Measurements from ENCODE around the gene PPIL4.

PPIL4 gene

GRCh38 chr6:149513915-149514314, 31.9 kb downstream of the PPIL4 start:
- H3K79me2 ChIP-seq (ENCODE audit: control insufficient read depth, low read length), result no peaks in the 10 kb centered on the region
- H3K9me2 ChIP-seq (replicated peaks; ENCODE audit: control insufficient read depth, low read length), result no peaks in the 10 kb centered on the region
- H4K20me1 ChIP-seq (ENCODE audit: control insufficient read depth, insufficient read depth, low read depth, low read length), result 0 out of 2 replicates have a peak, but pooled peaks cover 3% of the 10 kb centered on the region
- H3K4me1 ChIP-seq (ENCODE audit: control insufficient read depth, low read length), result peaks cover 6% of the 10 kb centered on the region
- no peak overlapping the region for H3K4me2 ChIP-seq (ENCODE audit: low read length)
- no peak overlapping the region for H3K4me3 ChIP-seq (ENCODE audit: low read length)
- TF ChIP-seq CTCF (IDR thresholded peaks at IDR 0.05; ENCODE audit: low read depth, low read length, poor library complexity, severe bottlenecking), result no peak
- TF ChIP-seq EZH2phosphoT487 (IDR thresholded peaks at IDR 0.05; ENCODE audit: borderline replicate concordance, low read length), result no peak
- H3K27me3 ChIP-seq (ENCODE audit: control insufficient read depth, low read length), result no peaks in the 10 kb centered on the region
- H3F3A ChIP-seq (ENCODE audit: control insufficient read depth, insufficient read depth), result peaks cover 10% of the 10 kb centered on the region
- H3K27ac ChIP-seq (ENCODE audit: low read depth, low read length), result no peak overlapping the region
- H3K36me3 ChIP-seq (ENCODE audit: control insufficient read depth, low read length), result peaks cover 44% of the 10 kb centered on the region
- H3K9me3 ChIP-seq (ENCODE audit: control insufficient read depth, insufficient read depth, low read length), result no peaks in the 10 kb centered on the region

- no peaks in the 10 kb centered on the region for H3K9me3 ChIP-seq (ENCODE audit: control insufficient read depth, insufficient read depth, low read length)
- H3K27me3 ChIP-seq (ENCODE audit: control insufficient read depth, low read length), result no peaks in the 10 kb centered on the region
- H3K79me2 ChIP-seq (ENCODE audit: control insufficient read depth, low read length), result no peaks in the 10 kb centered on the region
- H3K9me2 ChIP-seq (replicated peaks; ENCODE audit: control insufficient read depth, low read length), result no peaks in the 10 kb centered on the region
- H3K4me2 ChIP-seq (ENCODE audit: low read length), result no peak overlapping the region
- peaks cover 31% of the 10 kb centered on the region for H3K36me3 ChIP-seq (ENCODE audit: control insufficient read depth, low read length)
- no peak overlapping the region for H3K4me3 ChIP-seq (ENCODE audit: low read length)
- H3F3A ChIP-seq (ENCODE audit: control insufficient read depth, insufficient read depth), result no peaks in the 10 kb centered on the region; the same call in 1 of the 2 replicates
- TF ChIP-seq EZH2phosphoT487 (IDR thresholded peaks at IDR 0.05; ENCODE audit: borderline replicate concordance, low read length), result no peak
- TF ChIP-seq CTCF (IDR thresholded peaks at IDR 0.05; ENCODE audit: low read depth, low read length, poor library complexity, severe bottlenecking), result no peak
- no peak overlapping the region for H3K27ac ChIP-seq (ENCODE audit: low read depth, low read length)
- no peaks in the 10 kb centered on the region for H3K4me1 ChIP-seq (ENCODE audit: control insufficient read depth, low read length)
- no peaks in the 10 kb centered on the region for H4K20me1 ChIP-seq (ENCODE audit: control insufficient read depth, insufficient read depth, low read depth, low read length)
Observed at GRCh38 chr6:149510793-149511512, 34.9 kb downstream of the PPIL4 start.

GRCh38 chr6:149508485-149508884, 37.4 kb downstream of the PPIL4 start:
- Histone ChIP-seq H3K9me2 (replicated peaks; ENCODE audit: control insufficient read depth, low read length) (no peaks in the 10 kb centered on the region), H3K36me3 (ENCODE audit: control insufficient read depth, low read length) (peaks cover 31% of the 10 kb centered on the region), H3K27me3 (ENCODE audit: control insufficient read depth, low read length) (no peaks in the 10 kb centered on the region), H3K4me3 (ENCODE audit: low read length) (no peak overlapping the region), H3K4me2 (ENCODE audit: low read length) (no peak overlapping the region), H3K27ac (ENCODE audit: low read depth, low read length) (no peak overlapping the region), H3F3A (ENCODE audit: control insufficient read depth, insufficient read depth) (peaks cover 4% of the 10 kb centered on the region), H4K20me1 (ENCODE audit: control insufficient read depth, insufficient read depth, low read depth, low read length) (no peaks in the 10 kb centered on the region), H3K4me1 (ENCODE audit: control insufficient read depth, low read length) (no peaks in the 10 kb centered on the region), H3K9me3 (ENCODE audit: control insufficient read depth, insufficient read depth, low read length) (no peaks in the 10 kb centered on the region), H3K79me2 (ENCODE audit: control insufficient read depth, low read length) (no peaks in the 10 kb centered on the region)
- no peak for TF ChIP-seq CTCF (IDR thresholded peaks at IDR 0.05; ENCODE audit: low read depth, low read length, poor library complexity, severe bottlenecking)
- no peak for TF ChIP-seq EZH2phosphoT487 (IDR thresholded peaks at IDR 0.05; ENCODE audit: borderline replicate concordance, low read length)
